Measurements from ENCODE around the gene C4orf50. TPM values are rescaled to one million over a fixed set of nuclear protein-coding genes. Genes with fewer than 3 reads are reported as not detected.
"Not testable (repeated sequence)": the region's sequence is repeated elsewhere in the genome, so short reads cannot be mapped to it uniquely, and the experiment has no call there.

Gene C4orf50
- total and polyA plus RNA-seq, 2 of the 8 experiments (the other 6 are each of a cell fraction or from before 2014, with no cell fraction given) = 0.08 to 0.22 TPM

DNA sequence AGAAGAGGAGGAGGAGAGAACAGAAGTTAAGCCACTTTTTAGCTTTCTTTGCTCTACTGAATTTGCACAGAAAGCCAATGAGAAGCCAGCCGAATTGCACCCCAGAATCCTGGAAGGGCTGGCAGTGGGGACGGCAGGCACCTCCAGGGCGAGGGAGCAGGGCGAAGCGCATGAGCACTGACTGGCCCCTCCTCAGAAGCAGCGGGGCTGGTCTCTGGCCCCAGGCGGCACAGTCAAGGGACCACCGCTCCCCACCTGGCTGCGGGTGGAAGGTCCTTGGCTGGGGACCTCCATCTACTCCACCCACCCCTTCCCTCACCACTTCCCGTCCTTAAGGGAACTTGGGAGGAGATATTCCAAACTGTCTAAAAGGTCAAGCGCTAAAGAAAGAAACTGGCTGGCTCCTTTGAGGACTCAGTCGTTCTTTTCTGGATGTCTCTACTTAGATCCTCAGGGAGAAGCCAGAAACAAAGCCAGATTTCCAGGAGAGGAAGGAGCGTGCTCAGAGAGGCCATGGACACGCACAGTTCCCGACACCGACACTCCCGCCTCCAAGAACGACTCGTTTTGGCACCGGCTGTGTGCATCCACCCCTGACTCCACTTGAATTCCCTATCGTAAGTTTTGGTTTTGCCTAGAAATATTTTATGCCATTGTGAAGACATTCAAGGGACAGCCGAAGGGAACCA is 65.8 kb downstream of the C4orf50 start (continued):
- TF ChIP-seq RXRA (IDR thresholded peaks at IDR 0.05; ENCODE audit: insufficient read depth, low read depth, low read length) = no peak
- no peak for TF ChIP-seq EP300 (IDR thresholded peaks at IDR 0.05; ENCODE audit: borderline replicate concordance in 1 of 2, low read depth in 2 of 2, low read length in 2 of 2)

DNA sequence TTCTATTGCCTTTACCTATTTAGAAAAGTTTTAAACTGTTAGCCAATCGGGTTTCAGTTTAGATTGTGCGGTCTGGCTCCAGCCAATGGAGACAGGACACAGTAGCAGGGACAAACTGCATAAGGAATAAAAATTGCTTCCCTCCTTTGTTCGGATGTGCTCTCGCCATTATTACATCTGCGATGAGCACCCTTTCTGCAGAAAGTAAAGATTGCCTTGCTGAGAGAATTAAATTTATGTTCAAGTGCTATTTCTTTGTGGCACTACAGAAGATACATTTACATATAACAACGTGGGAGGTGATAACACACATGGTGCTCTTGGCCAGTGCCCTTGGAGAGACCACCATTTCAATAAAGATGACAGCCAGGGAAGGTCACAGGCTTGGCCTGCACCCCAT is 71.6 kb downstream of the C4orf50 start:
- H3K4ac ChIP-seq (replicated peaks; ENCODE audit: insufficient read length, low read depth, low read length); H2AK5ac ChIP-seq (ENCODE audit: low read depth, low read length); H3K23ac ChIP-seq (ENCODE audit: insufficient read length); H4K91ac ChIP-seq (replicated peaks; ENCODE audit: insufficient read length, low read length); H2BK5ac ChIP-seq (ENCODE audit: low read depth, low read length); H3K23me2 ChIP-seq (ENCODE audit: low read depth, low read length); H3K9ac ChIP-seq (replicated peaks in 1 of 4; ENCODE audit: extremely low read depth in 1 of 4, low read depth in 3 of 4, low read length in 3 of 4); H4K5ac ChIP-seq (ENCODE audit: insufficient read length, low read depth, low read length); H2BK15ac ChIP-seq (ENCODE audit: low read length); H2BK12ac ChIP-seq (ENCODE audit: low read depth, low read length); H2AFZ ChIP-seq (ENCODE audit: low read length); H3K9me3 ChIP-seq (ENCODE audit: insufficient read depth in 2 of 2, low read depth in 1 of 2, low read length in 1 of 2); H3K79me1 ChIP-seq (ENCODE audit: low read depth, low read length); FAIRE-seq; H3K4me3 ChIP-seq (ENCODE audit: extremely low read depth in 1 of 4, insufficient read depth in 2 of 4, low read depth in 3 of 4, low read length in 4 of 4); H3K18ac ChIP-seq (ENCODE audit: extremely low read depth, low read length); H3K79me2 ChIP-seq (ENCODE audit: control insufficient read depth in 1 of 2, insufficient read depth in 2 of 2, low read length in 2 of 2); POLR2A ChIA-PET (ENCODE audit: partially characterized antibody); H3K27ac ChIP-seq (ENCODE audit: low read depth, low read length); H3K4me2 ChIP-seq (ENCODE audit: insufficient read depth in 1 of 2, low read depth in 2 of 2, low read length in 2 of 2); H3K14ac ChIP-seq (ENCODE audit: insufficient read length); H2BK20ac ChIP-seq (ENCODE audit: low read length); H3K27me3 ChIP-seq (replicated peaks in 1 of 4; ENCODE audit: control insufficient read depth in 3 of 4, extremely low read depth in 1 of 4, insufficient read depth in 3 of 4, low read length in 3 of 4); H3K36me3 ChIP-seq (ENCODE audit: control insufficient read depth in 2 of 4, insufficient read depth in 4 of 4, low read length in 3 of 4); H3K4me1 ChIP-seq (replicated peaks in 1 of 4; ENCODE audit: control insufficient read depth in 3 of 4, insufficient read depth in 4 of 4, low read length in 3 of 4); H3K56ac ChIP-seq (replicated peaks; ENCODE audit: insufficient read length, low read depth, low read length); CTCF ChIA-PET (ENCODE audit: partially characterized antibody); H2BK120ac ChIP-seq (replicated peaks; ENCODE audit: low read depth, low read length); H4K8ac ChIP-seq (ENCODE audit: extremely low read depth, insufficient read depth, low read length); H4K20me1 ChIP-seq (replicated peaks in 1 of 2; ENCODE audit: control insufficient read depth in 1 of 2, insufficient read depth in 2 of 2, low read length in 2 of 2); DNase-seq (ENCODE audit: low read depth in 1 of 2, low spot score in 2 of 2): not testable (repeated sequence)
- WGBS, 2 experiments (ENCODE audit: extremely low coverage in 1 of 2, insufficient coverage in 1 of 2, insufficient read length in 1 of 2, insufficient replicate concordance in 2 of 2, low coverage in 1 of 2, low lambda C conversion rate in 2 of 2, missing lambda C conversion rate in 1 of 2) = 85% methylated on average over 6 of the region's 6 CpGs; no CpG with 5 or more reads in 1 of the 2 experiments

All from H1 (cell line).